Stimulated activated CD4-positive, alpha-beta T cell treated with anti-CD3 and anti-CD28 coated beads, Interleukin-15, amount 100 ng/mL, for 1 hour (primary cell): ENCODE data around the gene REV3L.
A peak's percentile ranks its signal among the peaks of the same experiment; 100 is the strongest.
"Not testable (repeated sequence)": the region's sequence is repeated elsewhere in the genome, so short reads cannot be mapped to it uniquely, and the experiment has no call there.

ENCODE experiments used
- DNase-seq, 2 donors: peaks; one replicate each; pipeline ENCODE4 v3.0.0-alpha.2; 2020; ENCODE audit warnings: low read depth in 1 of 2, low spot score in 1 of 2

Gene REV3L

GRCh38 chr6:111482959-111483735 is at the start of gene REV3L:
Gene REV3L, minus strand, starts transcription at chr6:111483218. Its CDS starts 330 bp downstream, at chr6:111482888.
- DNase-seq, result peak; percentile 77 to 80

GRCh38 chr6:111531185-111531584 is 48.2 kb upstream of the REV3L start:
- DNase-seq, result no peak

GRCh38 chr6:111530667-111531066 is 47.6 kb upstream of the REV3L start:
- DNase-seq, result no peak

- no peak for DNase-seq
These were observed 47.2 kb upstream of the REV3L start for GRCh38 chr6:111530218-111530617.

GRCh38 chr6:111527367-111527766 is 44.3 kb upstream of the REV3L start:
- DNase-seq, result no peak

GRCh38 chr6:111524735-111525134 is 41.7 kb upstream of the REV3L start:
- DNase-seq, result no peak

- no peak for DNase-seq
These were observed 41.2 kb upstream of the REV3L start for GRCh38 chr6:111524252-111524651.

GRCh38 chr6:111523484-111524167 is 40.6 kb upstream of the REV3L start:
- no peak for DNase-seq

- no peak for DNase-seq
These were observed 39.5 kb upstream of the REV3L start for GRCh38 chr6:111522393-111523020.

- no peak for DNase-seq
These were observed 38.7 kb upstream of the REV3L start for GRCh38 chr6:111521497-111522270.

- DNase-seq, result no peak
These were observed 37.5 kb upstream of the REV3L start for GRCh38 chr6:111520524-111520923.

GRCh38 chr6:111517965-111518364 is 34.9 kb upstream of the REV3L start:
- no peak for DNase-seq

- no peak for DNase-seq
These were observed 32.2 kb upstream of the REV3L start for GRCh38 chr6:111515259-111515658.

- not testable (repeated sequence) for DNase-seq
These were observed 31.5 kb upstream of the REV3L start for GRCh38 chr6:111514531-111514930.

GRCh38 chr6:111507219-111507618 is 24.2 kb upstream of the REV3L start:
- not testable (repeated sequence) for DNase-seq

GRCh38 chr6:111505498-111505897 is 22.5 kb upstream of the REV3L start:
- not testable (repeated sequence) for DNase-seq

- DNase-seq, result no peak
These were observed 20.6 kb upstream of the REV3L start for GRCh38 chr6:111503660-111504059.

- no peak for DNase-seq
These were observed 20.2 kb upstream of the REV3L start for GRCh38 chr6:111503194-111503593.

GRCh38 chr6:111502154-111502553 is 19.1 kb upstream of the REV3L start:
- no peak for DNase-seq

- no peak for DNase-seq
These were observed 16.3 kb upstream of the REV3L start for GRCh38 chr6:111499269-111499793.
